ENCODE measurements around the gene TIMM29.

GRCh38 chr19:10920781-10921180 is 7.8 kb upstream of the TIMM29 start:
- TF ChIP-seq GATA2 (IDR thresholded peaks at IDR 0.05; ENCODE audit: low read depth, low read length) (no peak), GATA3 (IDR thresholded peaks at IDR 0.05; ENCODE audit: low read depth, low read length) (no peak)
